Neural progenitor cell (in vitro differentiated cells): ENCODE data around the gene REEP1. TPM values are rescaled to one million over a fixed set of nuclear protein-coding genes. Genes with fewer than 3 reads are reported as not detected.
A peak's percentile ranks its signal among the peaks of the same experiment; 100 is the strongest.

Source experiments
- DNase-seq: peaks from one replicate; pipeline ENCODE4 v3.0.0-alpha.2; 2016; ENCODE audit warnings: low spot score
- H2AFZ ChIP-seq: fragments of 200-600 bp; sonication (generic); replicated peaks from 2 replicates; pipeline ENCODE4 v1.6.1; 2016; ENCODE audit warnings: antibody characterized with exemption
- H3F3A ChIP-seq: fragments of 200-600 bp; sonication (generic); 2 replicates; pipeline ENCODE4 v1.6.1; 2016; ENCODE audit warnings: antibody characterized with exemption, low read depth
- H3K27ac ChIP-seq: fragments of 200-600 bp; sonication (generic); 2 replicates; pipeline ENCODE4 v1.5.1; 2016; ENCODE audit warnings: mild to moderate bottlenecking
- H3K27me3 ChIP-seq: fragments of 200-600 bp; sonication (generic); 2 replicates; pipeline ENCODE4 v1.6.1; 2016; ENCODE audit warnings: mild to moderate bottlenecking, moderate library complexity
- H3K36me3 ChIP-seq: fragments of 200-600 bp; sonication (generic); 2 replicates; pipeline ENCODE4 v1.5.1; 2016
- H3K4me1 ChIP-seq: fragments of 200-600 bp; sonication (generic); 2 replicates; pipeline ENCODE4 v1.6.1; 2016; ENCODE audit warnings: mixed run types
- H3K4me2 ChIP-seq: fragments of 200-600 bp; sonication (generic); 2 replicates; pipeline ENCODE4 v1.6.1; 2016
- H3K4me3 ChIP-seq: fragments of 200-600 bp; sonication (generic); 2 replicates; pipeline ENCODE4 v1.5.1; 2016
- H3K79me2 ChIP-seq: fragments of 200-600 bp; sonication (generic); 2 replicates; pipeline ENCODE4 v1.6.1; 2016; ENCODE audit warnings: low read depth
- H3K9ac ChIP-seq: fragments of 200-600 bp; sonication (generic); 2 replicates; pipeline ENCODE4 v1.6.1; 2016
- H3K9me3 ChIP-seq: fragments of 200-600 bp; sonication (generic); 2 replicates; pipeline ENCODE4 v1.5.1; 2016; ENCODE audit warnings: low read depth
- H4K20me1 ChIP-seq: fragments of 200-600 bp; sonication (generic); 2 replicates; pipeline ENCODE4 v1.6.1; 2016; ENCODE audit warnings: low read depth
- H3K27ac Mint-ChIP-seq: 3 replicates; pipeline ENCODE4 v1.8.0; 2021; ENCODE audit warnings: mixed read lengths
- H3K27me3 Mint-ChIP-seq: 2 replicates; pipeline ENCODE4 v1.8.0; 2022; ENCODE audit warnings: low read depth, mild to moderate bottlenecking, inconsistent platforms, moderate library complexity, mixed read lengths; ENCODE audit not compliant: insufficient read depth
- H3K36me3 Mint-ChIP-seq: 3 replicates; pipeline ENCODE4 v1.8.0; 2021; ENCODE audit warnings: mixed read lengths
- H3K4me1 Mint-ChIP-seq: 3 replicates; pipeline ENCODE4 v1.8.0; 2021; ENCODE audit warnings: mixed read lengths
- H3K4me3 Mint-ChIP-seq: 3 replicates; pipeline ENCODE4 v1.8.0; 2021; ENCODE audit warnings: mild to moderate bottlenecking, moderate library complexity, mixed read lengths
- H3K9me3 Mint-ChIP-seq: 3 replicates; pipeline ENCODE4 v1.8.0; 2020; ENCODE audit warnings: mixed read lengths
- CTCF ChIP-seq: fragments of 200-600 bp; sonication (generic); IDR thresholded peaks from 2 replicates; pipeline ENCODE4 v1.5.1; 2017; ENCODE audit warnings: antibody characterized with exemption, mild to moderate bottlenecking
- EZH2 ChIP-seq: fragments of 200-600 bp; sonication (generic); IDR thresholded peaks from 2 replicates; pipeline ENCODE4 v1.6.1; 2017; ENCODE audit warnings: antibody characterized with exemption, mild to moderate bottlenecking, moderate library complexity
- EZH2phosphoT487 ChIP-seq: fragments of 200-600 bp; sonication (generic); IDR thresholded peaks from 2 replicates; pipeline ENCODE4 v1.6.1; 2017; ENCODE audit warnings: antibody characterized with exemption
- total RNA-seq: library from RNA; depleted of rRNA; stranded (reverse); fragments of >200 nt; gene quantifications from 2 replicates; pipeline ENCODE4 v1.2.3, GENCODE V29; 2015; ENCODE audit warnings: low replicate concordance

The REEP1 gene
- total RNA-seq, 1 donor from 2014 or later = 0.88 TPM

GRCh38 chr2:86243272-86243671 lies 94.2 kb downstream of the REEP1 start:
- Mint-ChIP-seq H3K4me3 (no peak overlapping the region), H3K36me3 (peaks cover 2% of the 10 kb centered on the region)
- no peaks in the 10 kb centered on the region for H4K20me1 ChIP-seq

GRCh38 chr2:86241611-86242010 lies 95.8 kb downstream of the REEP1 start:
- peaks cover 6% of the 10 kb centered on the region for H3K9me3 Mint-ChIP-seq
- no peak overlapping the region for H3K27ac ChIP-seq
- H3K27ac Mint-ChIP-seq = no peak overlapping the region

More at GRCh38 chr2:86243272-86243671, 94.2 kb downstream of the REEP1 start:
- H3K36me3 ChIP-seq = no peaks in the 10 kb centered on the region
- no peak for TF ChIP-seq EZH2phosphoT487
- H2AFZ ChIP-seq = no peak overlapping the region
- no peaks in the 10 kb centered on the region for H3K4me1 ChIP-seq
- no peaks in the 10 kb centered on the region for H3K27me3 ChIP-seq
- no peak overlapping the region for H3K4me2 ChIP-seq
- no peaks in the 10 kb centered on the region for H3F3A ChIP-seq
- H3K27ac ChIP-seq = no peak overlapping the region
- Mint-ChIP-seq H3K27ac (no peak overlapping the region), H3K4me1 (peaks cover 18% of the 10 kb centered on the region), H3K27me3 (peaks cover 11% of the 10 kb centered on the region), H3K9me3 (peaks cover 3% of the 10 kb centered on the region)
- DNase-seq = no peak
- H3K79me2 ChIP-seq = no peaks in the 10 kb centered on the region
- H3K9ac ChIP-seq = no peak overlapping the region
- no peak overlapping the region for H3K4me3 ChIP-seq
- H3K9me3 ChIP-seq = no peaks in the 10 kb centered on the region

GRCh38 chr2:86240251-86240650 lies 97.2 kb downstream of the REEP1 start:
- Histone ChIP-seq H2AFZ (no peak overlapping the region), H3K27me3 (no peaks in the 10 kb centered on the region), H3K9me3 (no peaks in the 10 kb centered on the region), H4K20me1 (no peaks in the 10 kb centered on the region), H3K4me2 (no peak overlapping the region), H3K79me2 (no peaks in the 10 kb centered on the region), H3K4me3 (no peak overlapping the region), H3F3A (peaks cover 2% of the 10 kb centered on the region), H3K9ac (no peak overlapping the region), H3K36me3 (no peaks in the 10 kb centered on the region), H3K27ac (no peak overlapping the region), H3K4me1 (peaks cover 6% of the 10 kb centered on the region)
- peaks cover 23% of the 10 kb centered on the region for H3K4me1 Mint-ChIP-seq
- peaks cover 12% of the 10 kb centered on the region for H3K27me3 Mint-ChIP-seq
- H3K27ac Mint-ChIP-seq = no peak overlapping the region
- DNase-seq = no peak
- peaks cover 1% of the 10 kb centered on the region for H3K36me3 Mint-ChIP-seq
- H3K4me3 Mint-ChIP-seq = no peak overlapping the region
- H3K9me3 Mint-ChIP-seq = peaks cover 6% of the 10 kb centered on the region
- TF ChIP-seq EZH2phosphoT487 = no peak
- no peak for TF ChIP-seq EZH2
- TF ChIP-seq CTCF = no peak

More at GRCh38 chr2:86241611-86242010, 95.8 kb downstream of the REEP1 start:
- H3K9me3 ChIP-seq = no peaks in the 10 kb centered on the region
- H4K20me1 ChIP-seq = no peaks in the 10 kb centered on the region
- H3K27me3 ChIP-seq = no peaks in the 10 kb centered on the region
- H3K9ac ChIP-seq = no peak overlapping the region
- no peak overlapping the region for H3K4me2 ChIP-seq
- no peak overlapping the region for H3K4me3 Mint-ChIP-seq
- H3K4me1 Mint-ChIP-seq = peaks cover 15% of the 10 kb centered on the region
- DNase-seq = no peak
- no peaks in the 10 kb centered on the region for H3K36me3 Mint-ChIP-seq
- no peaks in the 10 kb centered on the region for H3K79me2 ChIP-seq
- peaks cover 10% of the 10 kb centered on the region for H3K27me3 Mint-ChIP-seq
- no peaks in the 10 kb centered on the region for H3F3A ChIP-seq
- no peak overlapping the region for H2AFZ ChIP-seq
- TF ChIP-seq EZH2phosphoT487 = no peak
- no peak for TF ChIP-seq CTCF
- no peak for TF ChIP-seq EZH2
- H3K4me3 ChIP-seq = no peak overlapping the region
- H3K4me1 ChIP-seq = no peaks in the 10 kb centered on the region
- no peaks in the 10 kb centered on the region for H3K36me3 ChIP-seq

- H3K9ac ChIP-seq = no peak overlapping the region
- H3K9me3 ChIP-seq = no peaks in the 10 kb centered on the region
- DNase-seq = no peak
- H3K4me3 ChIP-seq = no peak overlapping the region
- peaks cover 12% of the 10 kb centered on the region for H3K27me3 Mint-ChIP-seq
- no peak overlapping the region for H3K4me3 Mint-ChIP-seq
- peaks cover 6% of the 10 kb centered on the region for H3K9me3 Mint-ChIP-seq
- H3K36me3 ChIP-seq = no peaks in the 10 kb centered on the region
- H3F3A ChIP-seq = peaks cover 5% of the 10 kb centered on the region
- H3K79me2 ChIP-seq = no peaks in the 10 kb centered on the region
- H3K36me3 Mint-ChIP-seq = peaks cover 1% of the 10 kb centered on the region
- no peak overlapping the region for H3K27ac ChIP-seq
- H3K4me2 ChIP-seq = no peak overlapping the region
- H3K27me3 ChIP-seq = no peaks in the 10 kb centered on the region
- TF ChIP-seq EZH2phosphoT487 (no peak), CTCF (no peak), EZH2 (no peak)
- H3K4me1 ChIP-seq = peaks cover 9% of the 10 kb centered on the region
- H2AFZ ChIP-seq = no peak overlapping the region
- peaks cover 28% of the 10 kb centered on the region for H3K4me1 Mint-ChIP-seq
- H4K20me1 ChIP-seq = no peaks in the 10 kb centered on the region
- peak overlapping the region; percentile 64 for H3K27ac Mint-ChIP-seq
These were observed 97.7 kb downstream of the REEP1 start for GRCh38 chr2:86239745-86240144.
